CD1c-positive myeloid dendritic cell (primary cell): ENCODE data around the gene TLL1.

Experiments
- DNase-seq: peaks from one replicate; pipeline ENCODE4 v3.0.0-alpha.2; 2016; ENCODE audit errors: extremely low spot score

Gene TLL1

GRCh38 chr4:165971933-165972332 lies 98.9 kb downstream of the TLL1 start:
- no peak for DNase-seq

GRCh38 chr4:165972747-165973146 lies 99.7 kb downstream of the TLL1 start:
- DNase-seq: no peak

- no peak for DNase-seq
These were observed 109.9 kb downstream of the TLL1 start for GRCh38 chr4:165982934-165983333.

GRCh38 chr4:165986956-165987698 lies 114.1 kb downstream of the TLL1 start:
- DNase-seq: no peak

GRCh38 chr4:165991325-165992180 lies 118.5 kb downstream of the TLL1 start:
- DNase-seq: no peak

GRCh38 chr4:165992283-165992682 lies 119.2 kb downstream of the TLL1 start:
- no peak for DNase-seq

GRCh38 chr4:165994701-165995100 lies 121.7 kb downstream of the TLL1 start:
- DNase-seq: no peak

GRCh38 chr4:166003811-166004210 lies 130.8 kb downstream of the TLL1 start:
- no peak for DNase-seq

- DNase-seq: no peak
These were observed 133.2 kb downstream of the TLL1 start for GRCh38 chr4:166006217-166006616.

- DNase-seq: no peak
These were observed 135.5 kb downstream of the TLL1 start for GRCh38 chr4:166008510-166008909.

- DNase-seq: no peak
These were observed 139.3 kb downstream of the TLL1 start for GRCh38 chr4:166012129-166013030.

- no peak for DNase-seq
These were observed 141.4 kb downstream of the TLL1 start for GRCh38 chr4:166014411-166014810.

- DNase-seq: no peak
These were observed 144.8 kb downstream of the TLL1 start for GRCh38 chr4:166017804-166018203.

GRCh38 chr4:166019441-166020220 lies 146.6 kb downstream of the TLL1 start:
- DNase-seq: no peak

- no peak for DNase-seq
These were observed 148.6 kb downstream of the TLL1 start for GRCh38 chr4:166021617-166022016.

GRCh38 chr4:166034965-166035364 lies 161.9 kb downstream of the TLL1 start:
- no peak for DNase-seq

GRCh38 chr4:166039822-166040221 lies 166.8 kb downstream of the TLL1 start:
- DNase-seq: no peak

GRCh38 chr4:166042510-166043055 lies 169.5 kb downstream of the TLL1 start:
- no peak for DNase-seq

GRCh38 chr4:166043801-166044200 lies 170.8 kb downstream of the TLL1 start:
- no peak for DNase-seq

- no peak for DNase-seq
These were observed 171.8 kb downstream of the TLL1 start for GRCh38 chr4:166044871-166045270.

GRCh38 chr4:166045457-166045856 lies 172.4 kb downstream of the TLL1 start:
- no peak for DNase-seq
